ENCODE data around the gene HES2. TPM values are rescaled to one million over a fixed set of nuclear protein-coding genes. Genes with fewer than 3 reads are reported as not detected.
"Not testable (repeated sequence)": the region's sequence is repeated elsewhere in the genome, so short reads cannot be mapped to it uniquely, and the experiment has no call there.

Gene HES2
- total RNA-seq, 2 donors from 2014 or later = not detected

DNA sequence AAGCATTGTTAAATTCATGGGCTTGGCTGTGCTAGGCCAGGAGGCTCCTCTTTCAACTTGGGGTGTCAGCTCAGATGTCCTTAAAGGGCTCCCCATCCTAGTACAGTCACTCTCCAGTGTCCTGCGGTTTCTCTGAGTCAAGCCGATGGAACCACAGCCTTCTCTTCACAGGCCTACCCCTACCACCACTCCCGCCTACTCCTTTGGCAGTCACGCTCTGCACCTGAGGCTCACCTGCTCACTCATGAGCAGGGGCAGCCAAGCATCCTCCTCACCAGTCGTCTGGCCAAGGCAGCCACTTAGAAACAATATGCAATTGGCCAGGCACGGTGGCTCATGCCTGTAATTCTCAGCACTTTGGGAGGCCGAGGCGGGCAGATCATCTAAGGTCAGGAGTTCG is 29.7 kb downstream of the HES2 start:
- no peak for ATAC-seq
- H3K4me3 Mint-ChIP-seq = no peak overlapping the region
- no peak for DNase-seq (ENCODE audit: low spot score)
- H3K4me1 Mint-ChIP-seq (ENCODE audit: low read depth in 2 of 2) = peaks cover 16 to 19% of the 10 kb centered on the region in 2 donors
- no peak overlapping the region for H3K27ac Mint-ChIP-seq
- H3K9me3 Mint-ChIP-seq = no peaks in the 10 kb centered on the region
- H3K27me3 Mint-ChIP-seq = no peaks in the 10 kb centered on the region
- H3K36me3 Mint-ChIP-seq = no peaks in the 10 kb centered on the region

DNA sequence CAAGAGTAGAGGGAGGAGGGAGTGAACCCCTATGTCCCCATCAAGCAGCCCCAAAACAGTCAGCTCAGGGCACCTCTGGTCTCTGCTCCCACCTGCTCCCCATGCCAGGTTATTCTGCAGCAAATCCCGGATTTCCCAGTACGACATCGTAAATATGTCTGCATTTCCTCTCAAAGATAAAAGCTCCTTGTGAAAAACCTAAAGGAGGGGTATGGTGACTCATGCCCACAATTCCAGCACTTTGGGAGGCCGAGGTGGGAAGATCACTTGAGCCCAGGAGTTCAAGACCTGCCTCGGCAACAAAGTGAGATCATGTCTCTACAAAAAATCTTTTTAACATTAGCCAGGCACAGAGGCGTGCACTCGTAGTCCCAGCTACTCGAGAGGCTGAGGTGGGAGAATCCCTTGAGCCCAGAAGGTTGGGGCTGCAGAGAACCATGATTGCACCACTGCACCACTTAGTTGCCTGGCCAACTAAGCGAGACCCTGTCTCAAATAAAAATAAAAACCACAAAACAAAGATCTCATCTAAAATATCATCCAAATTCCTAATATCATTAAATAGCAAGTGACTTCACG is 33.3 kb downstream of the HES2 start:
- H3K27me3 Mint-ChIP-seq = no peaks in the 10 kb centered on the region

DNA sequence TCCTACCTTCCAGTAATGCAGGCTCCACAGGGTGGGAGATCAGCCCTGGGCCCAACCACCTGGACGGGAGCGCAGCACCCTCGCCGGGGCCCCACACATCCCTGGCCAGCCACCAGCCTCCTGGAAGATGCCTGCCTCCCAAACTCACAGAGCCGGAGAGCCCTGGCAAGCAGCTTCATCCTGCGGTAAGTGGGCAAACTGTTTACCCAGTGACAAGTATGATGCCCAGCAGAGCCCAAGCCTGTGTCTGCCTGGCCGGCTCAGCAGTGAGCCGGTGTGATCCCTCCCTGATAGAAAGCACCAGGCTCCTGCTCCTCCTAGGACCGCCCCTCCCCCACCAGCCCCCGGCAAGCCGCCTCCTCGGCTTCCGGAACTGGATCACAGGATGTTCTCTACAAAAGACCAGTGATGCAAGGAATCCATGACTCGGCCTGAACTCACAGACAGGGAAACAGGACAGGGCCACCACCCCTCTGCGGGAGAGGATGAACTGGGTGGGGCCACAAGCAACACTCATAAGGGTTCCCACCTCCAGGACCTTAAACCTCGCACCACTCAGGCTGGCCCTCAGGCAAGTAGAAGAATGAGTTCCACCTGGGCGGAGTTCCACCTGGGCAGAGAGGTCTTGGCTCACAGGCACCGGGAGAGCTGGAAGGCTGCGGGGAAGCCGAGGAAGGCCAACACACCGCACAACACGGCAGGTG is 34.1 kb downstream of the HES2 start:
- Mint-ChIP-seq H3K27ac (no peak overlapping the region), H3K4me1 (ENCODE audit: low read depth in 2 of 2) (peaks cover 0 to 2% of the 10 kb centered on the region in 2 donors), H3K36me3 (no peaks in the 10 kb centered on the region), H3K9me3 (peaks cover 2% of the 10 kb centered on the region), H3K4me3 (no peak overlapping the region), H3K27me3 (no peaks in the 10 kb centered on the region)
- ATAC-seq (peak in 1 of 2 donors; percentile 40), DNase-seq (ENCODE audit: low spot score) (no peak)

More for the DNA sequence above, 33.3 kb downstream of the HES2 start:
- DNase-seq (ENCODE audit: low spot score) (no peak), ATAC-seq (no peak)
- Mint-ChIP-seq H3K9me3 (peaks cover 2% of the 10 kb centered on the region), H3K4me1 (ENCODE audit: low read depth in 2 of 2) (peaks cover 0 to 2% of the 10 kb centered on the region in 2 donors), H3K36me3 (no peaks in the 10 kb centered on the region), H3K27ac (no peak overlapping the region), H3K4me3 (no peak overlapping the region)

DNA sequence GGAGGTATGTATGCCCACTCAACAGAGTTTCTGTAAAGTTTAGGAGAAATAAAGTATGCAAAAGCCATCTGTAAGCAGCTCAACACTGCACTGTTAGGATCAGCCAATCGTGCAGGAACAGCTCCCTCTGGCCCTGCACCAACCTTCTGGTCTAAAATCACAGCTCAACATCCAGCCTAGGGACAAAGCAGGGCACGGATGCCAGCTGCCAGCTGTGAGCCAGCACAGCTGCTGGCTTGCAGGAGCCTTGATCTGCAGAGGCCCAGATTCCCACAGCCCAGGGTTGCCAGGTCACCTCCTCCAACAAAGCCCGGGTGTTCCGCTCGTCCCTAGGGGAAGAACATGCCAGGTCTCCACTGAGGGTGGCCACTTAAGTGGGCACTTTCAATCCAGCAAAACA is 34.8 kb downstream of the HES2 start:
- no peak overlapping the region for H3K27ac Mint-ChIP-seq
- no peaks in the 10 kb centered on the region for H3K36me3 Mint-ChIP-seq
- H3K4me1 Mint-ChIP-seq (ENCODE audit: low read depth in 2 of 2) = peaks cover 0 to under 1% of the 10 kb centered on the region in 2 donors
- ATAC-seq (no peak), DNase-seq (ENCODE audit: low spot score) (no peak)
- H3K27me3 Mint-ChIP-seq = no peaks in the 10 kb centered on the region
- H3K4me3 Mint-ChIP-seq = no peak overlapping the region
- H3K9me3 Mint-ChIP-seq = peaks cover 2% of the 10 kb centered on the region

DNA sequence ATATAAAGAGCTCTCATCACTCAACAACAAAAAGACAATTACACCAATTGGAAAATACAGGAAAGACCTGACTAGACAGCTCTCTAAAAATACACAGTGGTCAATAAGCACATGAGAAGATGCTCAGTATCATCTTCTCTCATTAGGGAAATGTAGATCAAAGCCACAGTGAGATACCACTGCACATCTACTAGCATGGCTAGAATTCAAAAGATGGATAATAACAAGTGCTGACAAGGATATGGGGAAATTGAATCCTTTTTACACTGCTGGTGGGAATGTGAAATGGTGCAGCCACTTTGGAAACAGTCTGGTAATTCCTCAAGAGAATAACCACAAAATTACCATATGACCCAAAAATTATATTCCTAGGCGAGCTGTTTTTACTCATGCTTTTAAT is 35.6 kb downstream of the HES2 start:
- DNase-seq (ENCODE audit: low spot score) (no peak), ATAC-seq (no peak)
- Mint-ChIP-seq H3K4me3 (no peak overlapping the region), H3K27me3 (no peaks in the 10 kb centered on the region), H3K36me3 (no peaks in the 10 kb centered on the region), H3K9me3 (peaks cover 2% of the 10 kb centered on the region), H3K4me1 (ENCODE audit: low read depth in 2 of 2) (peaks cover 0 to 4% of the 10 kb centered on the region in 2 donors), H3K27ac (no peak overlapping the region)

DNA sequence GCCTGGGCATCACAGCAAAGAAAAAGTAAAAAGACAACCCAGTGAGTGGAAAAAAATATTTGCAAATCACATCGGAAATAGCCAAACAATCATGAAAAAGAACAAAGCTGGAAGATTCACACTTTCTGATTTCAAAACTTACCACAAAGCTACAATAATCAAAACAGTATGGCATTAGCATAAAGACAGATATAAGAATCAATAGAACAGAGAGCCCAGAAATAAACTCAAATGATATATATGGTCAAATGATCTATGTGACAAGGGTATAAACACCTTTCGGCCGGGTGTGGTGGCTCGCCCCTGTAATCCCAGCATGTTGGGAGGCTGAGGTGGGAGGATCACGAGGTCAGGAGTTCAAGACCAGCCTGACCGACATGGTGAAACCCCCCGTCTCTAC is 39.7 kb downstream of the HES2 start:
- H3K36me3 Mint-ChIP-seq = no peaks in the 10 kb centered on the region
- DNase-seq (ENCODE audit: low spot score) (no peak), ATAC-seq (no peak)
- H3K27me3 Mint-ChIP-seq = no peaks in the 10 kb centered on the region
- no peak overlapping the region for H3K4me3 Mint-ChIP-seq
- H3K4me1 Mint-ChIP-seq (ENCODE audit: low read depth in 2 of 2) = peaks cover 0 to 4% of the 10 kb centered on the region in 2 donors
- H3K27ac Mint-ChIP-seq = no peak overlapping the region
- peaks cover 2% of the 10 kb centered on the region for H3K9me3 Mint-ChIP-seq

DNA sequence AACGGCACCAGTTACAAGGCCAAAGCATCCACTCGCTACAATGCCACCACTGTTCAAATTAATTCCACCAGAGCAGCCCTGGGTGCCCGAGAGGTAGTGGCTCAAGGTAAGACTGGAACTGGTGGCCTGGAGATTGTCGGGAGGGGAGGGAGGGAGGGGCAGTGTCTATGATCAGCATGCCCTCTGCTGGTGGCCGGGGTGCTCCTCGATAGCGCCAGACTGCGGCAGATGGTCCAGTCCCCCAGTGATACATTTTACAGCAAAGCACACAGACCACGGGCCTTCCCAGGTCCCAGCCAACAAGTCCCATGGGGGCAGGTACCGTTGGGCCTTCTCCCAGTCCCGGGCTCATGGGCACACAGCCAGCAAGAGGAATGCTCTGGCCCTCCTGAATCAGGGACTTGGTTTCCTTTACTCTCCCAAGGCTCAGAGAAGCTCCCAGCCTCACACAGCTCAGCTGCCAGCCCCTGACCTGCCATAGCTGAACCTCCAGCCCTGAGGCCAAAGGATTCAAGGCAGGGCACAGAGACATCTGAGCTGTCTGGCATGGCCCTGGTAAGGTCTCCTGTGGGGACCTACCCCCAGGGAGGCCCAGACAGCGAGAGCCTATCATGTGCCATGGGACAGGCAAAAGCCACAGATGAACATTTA is 41.5 kb downstream of the HES2 start:
- Mint-ChIP-seq H3K36me3 (no peaks in the 10 kb centered on the region), H3K4me3 (no peak overlapping the region), H3K27ac (no peak overlapping the region), H3K9me3 (no peaks in the 10 kb centered on the region), H3K27me3 (no peaks in the 10 kb centered on the region), H3K4me1 (ENCODE audit: low read depth in 2 of 2) (peaks cover 0 to 4% of the 10 kb centered on the region in 2 donors)
- DNase-seq (ENCODE audit: low spot score) (no peak), ATAC-seq (no peak)

DNA sequence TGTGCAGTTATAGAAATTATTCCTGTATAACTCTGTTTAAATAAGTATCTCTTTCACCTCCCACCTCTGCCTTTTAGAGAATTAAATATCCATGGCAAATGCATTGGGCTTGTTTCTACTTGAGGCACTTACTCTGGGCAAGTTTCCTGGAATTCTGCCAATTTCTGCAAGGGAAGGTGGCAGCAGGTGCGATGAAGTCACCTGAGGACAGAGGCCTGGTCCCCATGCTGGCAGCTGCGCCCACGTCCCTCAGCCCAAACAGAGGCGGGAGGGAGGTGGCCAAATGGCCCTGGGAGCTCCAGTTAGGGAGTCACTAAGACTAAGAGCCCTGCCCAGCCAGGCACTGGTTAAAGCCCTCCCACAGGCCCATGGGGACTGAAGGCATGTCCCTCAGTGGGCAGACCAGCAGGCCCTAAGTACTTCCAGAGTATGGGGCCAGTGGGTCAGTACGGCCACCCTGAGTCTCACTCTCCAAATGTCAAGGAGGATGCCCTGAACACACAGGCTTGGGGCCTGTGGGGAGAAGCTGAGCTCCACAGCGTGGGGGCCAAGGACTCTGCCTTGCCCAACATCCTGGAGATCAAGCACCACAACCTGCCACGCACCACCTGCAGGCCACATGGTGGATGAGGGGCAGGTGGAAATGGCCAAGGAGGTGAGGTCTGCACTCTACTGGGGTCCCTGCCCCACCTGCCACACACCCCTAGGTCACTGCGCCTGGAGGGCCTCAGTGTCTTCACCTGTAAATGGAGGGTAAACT is 45.6 kb downstream of the HES2 start:
- ATAC-seq (no peak), DNase-seq (ENCODE audit: low spot score) (no peak)
- Mint-ChIP-seq H3K27ac (no peak overlapping the region), H3K9me3 (no peaks in the 10 kb centered on the region), H3K36me3 (no peaks in the 10 kb centered on the region), H3K4me3 (no peak overlapping the region), H3K4me1 (ENCODE audit: low read depth in 2 of 2) (no peaks in the 10 kb centered on the region), H3K27me3 (no peaks in the 10 kb centered on the region)

DNA sequence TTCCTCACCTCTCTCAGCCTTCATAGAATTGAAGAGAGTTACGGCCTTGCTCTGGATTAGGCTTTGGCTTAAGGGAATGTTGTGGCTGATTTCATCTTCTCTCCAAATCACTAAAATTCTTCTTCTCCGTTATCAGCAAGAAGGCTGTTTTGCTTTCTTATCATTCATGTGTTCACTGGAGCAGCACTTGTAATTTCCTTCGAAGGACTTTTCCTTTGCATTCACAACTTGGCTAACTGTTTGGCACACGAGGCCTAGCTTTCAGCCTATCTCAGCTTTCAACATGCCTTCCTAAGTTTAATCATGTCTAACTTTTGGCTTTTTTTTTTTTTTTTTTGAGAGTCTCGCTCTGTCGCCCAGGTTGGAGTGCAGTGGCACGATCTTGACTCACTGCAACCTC is 47.5 kb downstream of the HES2 start:
- ATAC-seq; H3K4me1 Mint-ChIP-seq (ENCODE audit: low read depth in 2 of 2); H3K27ac Mint-ChIP-seq; H3K4me3 Mint-ChIP-seq; H3K9me3 Mint-ChIP-seq; DNase-seq (ENCODE audit: low spot score); H3K27me3 Mint-ChIP-seq; H3K36me3 Mint-ChIP-seq: not testable (repeated sequence)

DNA sequence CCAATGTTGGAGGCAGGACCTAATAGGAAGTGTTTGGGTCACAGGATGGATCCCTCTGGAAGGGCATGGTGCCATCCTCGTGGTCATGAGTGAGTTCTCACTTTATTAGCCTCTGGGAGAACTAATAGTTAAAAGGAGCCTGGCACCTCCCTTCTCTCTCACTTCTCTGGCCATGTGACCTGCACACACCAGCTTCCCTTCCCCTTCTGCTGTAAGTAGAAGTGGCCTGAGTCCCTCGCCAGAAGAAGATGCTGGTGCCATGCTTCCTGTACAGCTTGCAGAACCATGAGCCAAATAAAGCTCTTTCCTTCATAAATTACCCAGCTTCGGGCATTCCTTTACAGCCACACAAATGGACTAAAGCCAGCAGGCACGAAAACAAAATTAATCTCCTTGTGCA is 49.7 kb downstream of the HES2 start:
- Mint-ChIP-seq H3K27ac (no peak overlapping the region), H3K4me1 (ENCODE audit: low read depth in 2 of 2) (peaks cover 5% of the 10 kb centered on the region in 2 donors), H3K9me3 (no peaks in the 10 kb centered on the region), H3K4me3 (no peak overlapping the region), H3K27me3 (no peaks in the 10 kb centered on the region), H3K36me3 (no peaks in the 10 kb centered on the region)
- DNase-seq (ENCODE audit: low spot score) (no peak), ATAC-seq (no peak)

DNA sequence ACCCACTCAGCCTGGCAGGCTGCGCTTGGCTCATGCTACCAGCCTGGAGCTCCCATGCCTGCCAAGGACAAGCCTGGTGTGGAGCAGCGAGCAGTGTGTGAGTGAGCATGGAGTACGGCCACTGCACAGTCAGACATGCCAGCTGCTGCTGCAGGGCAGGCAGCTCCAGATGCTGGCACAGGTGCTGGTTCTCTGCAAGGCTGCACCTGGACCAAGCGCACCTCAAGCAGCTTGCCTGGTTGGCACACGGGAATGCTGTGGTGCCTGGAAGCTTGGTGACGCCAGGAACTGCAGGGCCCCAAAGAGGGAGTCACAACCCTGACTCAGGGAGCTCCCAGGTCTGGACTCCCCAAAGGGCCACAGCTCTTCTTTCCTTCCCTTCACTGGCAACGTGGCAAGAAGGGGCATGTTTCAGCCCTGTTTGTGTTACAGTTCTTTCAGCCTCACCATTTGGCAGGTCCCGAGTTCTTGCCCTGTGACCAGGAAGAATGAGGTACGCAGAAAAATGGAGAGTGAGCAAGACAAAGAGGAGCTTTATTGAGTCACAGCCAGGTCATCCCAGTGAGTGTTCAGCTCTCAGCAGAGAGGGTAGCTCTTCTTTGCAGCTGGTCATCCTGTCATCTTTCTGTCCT is 52.2 kb downstream of the HES2 start:
- H3K4me1 Mint-ChIP-seq (ENCODE audit: low read depth in 2 of 2) = peaks cover 16% of the 10 kb centered on the region in 2 donors

DNA sequence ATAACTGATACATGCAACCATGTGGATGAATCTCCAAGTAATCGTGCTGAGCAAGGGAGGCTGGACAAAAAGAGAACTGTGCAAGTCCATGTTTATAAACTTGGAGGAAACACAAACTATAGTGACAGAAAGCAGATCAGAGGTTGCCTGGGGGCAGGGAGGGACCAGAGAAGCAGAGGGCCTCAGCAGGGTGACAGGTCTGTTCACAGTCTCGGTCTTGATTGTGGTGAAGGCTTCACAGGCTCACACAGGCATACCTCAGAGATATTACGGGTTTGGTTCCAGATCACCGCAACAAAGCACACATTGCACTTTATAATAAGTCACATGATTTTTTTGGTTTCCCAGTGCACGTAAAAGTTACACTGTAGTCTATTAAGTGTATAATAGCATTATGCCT is 54.7 kb downstream of the HES2 start:
- Mint-ChIP-seq H3K9me3 (no peaks in the 10 kb centered on the region), H3K27me3 (no peaks in the 10 kb centered on the region), H3K4me1 (ENCODE audit: low read depth in 2 of 2) (peaks cover 24 to 25% of the 10 kb centered on the region in 2 donors), H3K27ac (peak overlapping the region; percentile 15 to 38), H3K4me3 (peak overlapping the region; percentile 11), H3K36me3 (no peaks in the 10 kb centered on the region)
- DNase-seq (ENCODE audit: low spot score) (no peak), ATAC-seq (peak; percentile 69 to 75)

More for the DNA sequence above, 52.2 kb downstream of the HES2 start:
- Mint-ChIP-seq H3K9me3 (no peaks in the 10 kb centered on the region), H3K27me3 (no peaks in the 10 kb centered on the region), H3K36me3 (no peaks in the 10 kb centered on the region), H3K27ac (no peak overlapping the region), H3K4me3 (no peak overlapping the region)
- ATAC-seq (no peak), DNase-seq (ENCODE audit: low spot score) (no peak)

DNA sequence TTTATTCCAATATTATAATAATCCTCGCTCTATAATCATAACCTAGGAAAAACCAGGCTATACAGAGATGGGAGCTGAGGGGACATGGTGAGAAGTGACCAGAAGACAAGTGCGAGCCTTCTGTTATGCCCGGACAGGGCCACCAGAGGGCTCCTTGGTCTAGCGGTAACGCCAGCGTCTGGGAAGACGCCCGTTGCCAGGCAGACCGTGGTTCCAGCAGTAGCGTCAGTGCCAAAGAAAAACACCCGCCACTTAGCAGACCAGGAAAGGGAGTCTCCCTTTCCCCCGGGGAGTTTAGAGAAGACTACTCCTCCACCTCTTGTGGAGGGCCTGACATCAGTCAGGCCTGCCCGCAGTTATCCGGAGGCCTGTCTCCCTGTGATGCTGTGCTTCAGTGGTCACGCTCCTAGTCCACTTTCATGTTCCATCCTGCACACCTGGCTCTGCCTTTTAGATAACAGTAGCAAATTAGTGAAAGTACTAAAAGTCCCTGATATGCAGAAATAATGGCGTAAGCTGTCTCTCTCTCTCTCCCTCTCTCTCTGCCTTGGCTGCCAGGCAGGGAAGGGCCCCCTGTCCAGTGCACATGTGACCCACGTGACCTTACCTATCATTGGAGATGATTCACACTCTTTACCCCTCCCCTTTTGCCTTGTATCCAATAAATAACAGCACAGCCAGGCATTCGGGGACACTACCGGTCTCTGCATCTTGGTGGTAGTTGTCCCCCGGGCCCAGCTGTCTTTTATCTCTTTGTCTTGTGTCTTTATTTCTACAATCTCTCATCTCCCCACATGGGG is 56.4 kb downstream of the HES2 start:
- not testable (repeated sequence) for H3K27ac Mint-ChIP-seq; ATAC-seq; H3K4me3 Mint-ChIP-seq; DNase-seq (ENCODE audit: low spot score); H3K27me3 Mint-ChIP-seq; H3K36me3 Mint-ChIP-seq; H3K9me3 Mint-ChIP-seq
- peaks cover 33 to 34% of the 10 kb centered on the region in 2 donors for H3K4me1 Mint-ChIP-seq (ENCODE audit: low read depth in 2 of 2)
